Stimulated activated CD8-positive, alpha-beta memory T cell treated with anti-CD3 and anti-CD28 coated beads, Interleukin-15, amount 100 ng/mL, for 4 hours (primary cell): ENCODE results near the gene MAPT.

Experiments
- DNase-seq, 2 donors: peaks; one replicate each; pipeline ENCODE4 v3.0.0-alpha.2; 2020; ENCODE audit warnings: low read depth in 2 of 2

Gene MAPT

DNA sequence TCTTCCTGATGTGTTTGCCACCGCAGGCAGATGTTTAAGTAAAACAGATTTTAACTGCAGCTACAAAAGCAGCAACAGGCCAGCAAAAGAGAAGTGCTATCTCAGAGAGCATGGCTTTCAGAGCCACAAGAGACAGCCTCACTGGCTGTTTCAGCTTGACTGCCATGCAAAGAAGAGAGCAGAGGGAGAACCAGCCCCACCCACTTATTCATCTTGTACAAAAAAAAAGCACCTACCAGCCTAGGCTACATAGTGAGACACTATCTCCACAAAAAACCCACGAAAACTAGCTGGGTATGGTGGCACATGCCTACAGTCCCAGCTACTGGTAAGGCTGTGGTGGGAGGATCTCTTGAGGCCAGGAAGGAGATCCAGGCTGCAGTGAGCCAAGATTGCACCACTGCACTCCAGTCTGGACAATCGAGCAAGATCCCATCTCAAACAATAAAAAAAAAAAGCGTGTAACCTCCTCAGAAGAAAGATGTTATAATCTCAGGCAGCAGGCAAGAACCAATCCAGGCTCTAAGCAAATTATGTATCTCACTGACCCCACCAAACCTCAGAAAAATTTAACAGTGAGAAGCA lies 134.7 kb downstream of the MAPT start:
- DNase-seq: no peak

DNA sequence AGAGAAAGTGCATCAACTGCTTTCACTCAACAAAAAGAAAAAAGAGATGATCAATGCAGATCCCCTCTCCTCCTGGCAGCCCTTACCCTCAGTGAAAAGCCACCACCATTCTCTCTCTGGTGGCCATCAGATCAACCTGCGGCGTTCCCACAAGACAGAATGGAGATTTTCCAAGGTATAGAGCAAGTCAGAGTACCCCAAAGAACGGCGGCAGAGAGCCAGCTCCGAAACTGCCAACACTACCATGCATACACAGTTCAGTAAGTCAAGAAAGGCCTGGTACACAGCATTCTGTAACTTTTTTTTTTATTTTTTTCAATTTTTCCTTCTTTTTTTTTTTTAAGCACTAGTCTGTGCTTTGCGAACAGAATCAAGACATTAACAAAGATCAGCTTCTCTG lies 135.3 kb downstream of the MAPT start:
- DNase-seq: no peak

DNA sequence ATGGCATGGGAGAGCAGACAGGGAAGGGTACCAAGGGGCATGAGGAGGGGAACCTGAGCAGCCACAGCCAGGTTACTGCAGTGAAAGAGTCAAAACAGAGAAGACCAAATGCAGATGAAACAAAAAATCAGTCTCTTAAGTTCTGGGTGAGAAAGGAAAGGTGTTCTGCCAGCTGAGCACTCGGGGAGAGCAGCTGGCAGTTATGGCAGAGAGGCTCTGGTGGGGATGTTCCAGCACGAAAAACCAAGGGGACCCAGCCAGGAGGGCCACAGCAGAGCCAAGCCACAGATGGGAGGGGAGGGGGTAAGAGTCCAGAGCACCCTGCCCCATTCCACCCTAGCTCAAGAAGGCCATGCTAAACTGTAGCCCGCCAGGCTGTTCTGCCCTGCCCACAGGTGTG lies 136.4 kb downstream of the MAPT start:
- no peak for DNase-seq

DNA sequence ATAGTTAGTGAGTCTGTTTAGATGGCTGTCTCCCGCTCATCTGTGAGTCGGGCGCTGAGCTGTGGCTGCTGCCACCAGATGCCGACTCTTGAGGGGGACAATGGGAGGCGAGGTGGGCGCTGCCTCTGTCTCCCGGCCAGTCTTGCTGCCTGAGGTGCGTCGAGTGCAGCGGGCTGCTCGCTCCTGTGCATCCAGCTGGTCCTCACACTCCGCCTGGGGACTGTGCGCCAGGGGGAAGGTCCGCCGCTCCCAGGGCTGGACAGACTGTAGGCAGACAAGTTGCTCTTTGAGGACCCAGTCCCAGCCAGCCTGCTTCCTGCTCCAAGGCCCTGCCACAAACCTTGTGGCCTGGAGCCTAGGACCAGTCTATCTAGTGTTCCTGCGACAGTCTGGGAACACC lies 137.1 kb downstream of the MAPT start:
- no peak for DNase-seq

DNA sequence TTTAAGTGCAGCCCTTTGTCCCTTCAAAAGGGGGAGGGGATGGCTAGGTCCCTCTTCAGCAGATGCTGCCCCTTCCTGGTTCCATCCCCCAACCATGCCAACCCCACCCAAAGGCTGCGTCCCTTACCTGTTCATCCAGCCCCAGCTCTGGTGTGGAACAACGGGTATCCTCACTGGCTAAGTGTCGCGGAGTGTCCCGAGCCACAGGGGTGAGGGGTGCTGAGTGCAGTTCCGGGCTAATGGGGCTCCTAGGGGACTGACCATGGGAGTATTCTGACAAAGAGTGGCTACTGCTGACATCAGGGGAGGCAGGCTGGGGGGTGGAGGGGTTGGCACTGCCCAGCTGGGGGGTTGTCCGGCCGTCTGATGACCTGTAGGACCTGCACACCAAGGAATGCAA lies 137.6 kb downstream of the MAPT start:
- no peak for DNase-seq

DNA sequence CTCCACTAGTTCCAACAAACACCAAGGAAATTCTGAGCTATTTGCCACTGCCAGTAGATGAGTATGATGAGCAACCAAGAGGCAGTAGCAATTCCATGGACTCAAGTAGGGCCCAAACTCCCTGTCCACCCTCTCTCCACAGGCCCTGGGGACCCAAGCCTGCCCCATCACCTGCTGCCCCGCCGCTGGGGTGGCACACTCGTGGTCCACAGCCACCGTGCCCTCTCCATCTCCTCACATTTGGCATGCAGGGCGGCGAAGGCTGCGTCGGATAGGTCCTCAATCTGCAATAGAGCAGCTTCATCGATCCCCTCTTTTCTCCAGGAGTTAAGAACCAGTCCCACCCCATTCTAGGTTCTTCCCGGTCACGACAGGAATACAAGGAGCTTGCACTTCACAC lies 138.6 kb downstream of the MAPT start:
- DNase-seq: no peak

DNA sequence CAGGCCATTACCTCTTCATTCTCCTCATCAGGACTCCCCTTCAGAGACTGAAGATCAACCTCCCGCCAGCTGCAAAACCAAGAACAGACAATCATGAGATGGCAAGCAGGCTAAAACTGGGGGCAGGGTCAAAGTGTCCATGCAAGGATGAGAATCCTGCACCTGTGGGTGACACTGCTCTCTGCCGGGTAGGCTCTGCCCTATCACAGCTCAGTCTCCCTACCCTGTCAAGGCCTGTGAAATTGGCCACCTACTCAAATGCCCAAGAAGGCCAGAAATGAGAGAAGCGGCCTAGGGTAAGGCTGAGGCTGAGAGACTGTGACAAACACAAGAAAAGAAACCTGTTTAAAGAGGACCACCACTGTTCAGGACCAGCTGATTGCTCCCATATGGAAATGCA lies 139.0 kb downstream of the MAPT start:
- no peak for DNase-seq

DNA sequence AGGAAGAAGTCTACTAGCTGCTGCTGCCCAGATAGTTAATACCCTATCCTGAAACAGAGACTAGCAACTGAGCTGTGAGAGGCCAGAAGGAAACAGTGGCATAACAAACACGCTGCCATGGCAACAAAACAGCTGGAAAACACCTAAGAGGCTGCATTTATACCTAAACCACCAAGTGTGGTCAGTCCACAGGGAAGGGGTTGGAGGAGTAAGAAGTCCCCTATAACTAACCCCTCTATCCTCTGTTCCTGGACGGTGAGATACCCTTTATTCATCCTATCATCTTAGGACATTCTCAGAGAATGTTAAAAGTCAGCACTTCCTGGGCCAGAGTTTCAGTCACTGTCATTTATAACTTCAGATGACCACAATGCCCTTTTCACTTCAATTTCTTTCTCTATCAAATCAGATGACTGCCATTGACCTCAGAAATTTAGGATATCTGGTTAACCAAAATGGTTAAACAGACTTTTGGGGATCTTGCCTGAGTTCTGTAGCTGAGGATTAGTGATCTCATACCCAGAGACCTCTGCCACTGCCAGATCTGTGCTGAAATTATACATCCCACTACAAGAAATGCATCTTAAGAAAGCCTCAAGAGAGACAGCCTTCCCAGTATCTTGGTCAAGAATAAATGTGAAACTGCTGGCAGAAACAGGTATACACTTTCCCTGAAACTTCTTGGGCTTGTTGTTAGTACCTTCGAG lies 140.9 kb downstream of the MAPT start:
- DNase-seq: no peak

DNA sequence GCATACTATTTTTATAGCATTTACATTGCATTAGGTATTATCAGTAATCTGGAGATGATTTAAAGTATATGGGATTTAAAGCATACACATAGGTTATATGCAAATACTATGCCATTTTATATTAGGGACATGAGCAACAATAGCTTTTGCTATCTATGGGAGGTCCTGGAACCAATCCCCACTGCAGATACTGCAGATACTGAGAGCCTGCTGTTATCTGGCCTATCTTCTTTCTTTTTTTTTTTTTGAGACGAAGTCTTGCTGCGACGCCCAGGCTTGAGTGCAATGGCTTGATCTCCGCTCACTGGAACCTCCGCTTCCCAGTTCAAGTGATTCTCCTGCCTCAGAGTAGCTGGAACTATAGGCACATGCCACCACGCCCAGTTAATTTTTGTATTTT lies 142.1 kb downstream of the MAPT start:
- no peak for DNase-seq

DNA sequence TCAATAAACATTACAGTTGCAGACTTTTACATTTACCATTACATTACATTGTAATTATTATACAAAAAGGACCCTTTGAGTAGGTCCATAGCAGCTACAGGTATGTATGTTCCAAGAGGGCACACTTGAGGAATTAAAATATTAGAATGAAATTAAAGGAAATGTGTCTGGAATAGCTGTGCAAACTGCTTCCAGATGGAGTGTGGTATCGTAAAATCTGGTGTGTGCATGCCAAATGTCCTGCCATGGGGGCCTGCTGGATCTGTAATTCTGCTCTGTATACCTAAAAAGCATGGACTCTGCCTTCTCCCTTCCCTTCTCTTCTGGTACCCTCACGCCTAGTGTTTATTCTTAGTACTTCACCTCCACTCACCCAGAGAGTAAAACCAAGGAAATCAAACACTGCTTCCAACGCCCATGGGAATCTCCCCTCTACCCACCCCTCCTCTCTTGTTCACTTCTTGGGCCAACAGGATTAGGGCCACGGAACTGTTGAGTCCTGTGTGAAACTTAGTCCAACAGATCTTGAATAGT lies 143.4 kb downstream of the MAPT start:
- DNase-seq: no peak

DNA sequence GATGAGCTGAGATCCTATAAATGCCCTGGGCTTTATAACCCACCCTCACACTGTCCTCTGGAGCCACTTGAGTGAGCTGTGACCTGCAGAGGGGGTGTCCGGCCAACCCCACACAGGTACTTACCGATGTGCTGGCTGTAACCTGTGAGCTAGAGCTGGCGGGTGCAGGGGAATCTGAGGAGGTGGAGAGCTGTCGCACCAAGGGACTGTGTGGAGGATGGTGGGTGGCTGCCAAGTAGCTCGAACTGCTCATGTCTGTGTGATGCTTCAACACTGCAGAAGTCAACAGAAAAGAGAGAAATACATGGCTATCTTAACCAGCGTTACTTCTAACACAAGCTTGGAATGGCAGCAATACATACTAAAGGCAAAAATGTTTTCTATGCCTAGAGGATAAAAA lies 144.1 kb downstream of the MAPT start:
- no peak for DNase-seq

DNA sequence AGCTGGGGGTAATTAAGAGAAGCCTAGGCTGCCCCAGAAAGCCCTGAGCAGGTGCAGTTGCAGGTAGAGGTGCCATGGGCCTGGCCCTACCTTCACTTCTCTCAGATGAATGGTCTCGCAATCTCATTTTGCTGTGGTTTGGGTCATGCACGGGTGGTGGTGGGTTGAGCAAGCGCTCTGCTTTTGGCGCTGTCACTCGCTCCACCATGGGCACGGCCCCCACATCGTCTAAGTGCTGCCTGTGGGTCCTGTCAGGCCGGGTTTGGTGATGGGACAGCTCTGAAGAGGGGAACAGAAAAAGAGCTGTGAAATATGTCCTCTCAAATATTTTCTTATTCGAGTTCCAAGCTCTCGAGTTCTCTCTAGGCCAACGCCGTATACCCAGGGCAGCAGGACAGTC lies 144.6 kb downstream of the MAPT start:
- DNase-seq: no peak

DNA sequence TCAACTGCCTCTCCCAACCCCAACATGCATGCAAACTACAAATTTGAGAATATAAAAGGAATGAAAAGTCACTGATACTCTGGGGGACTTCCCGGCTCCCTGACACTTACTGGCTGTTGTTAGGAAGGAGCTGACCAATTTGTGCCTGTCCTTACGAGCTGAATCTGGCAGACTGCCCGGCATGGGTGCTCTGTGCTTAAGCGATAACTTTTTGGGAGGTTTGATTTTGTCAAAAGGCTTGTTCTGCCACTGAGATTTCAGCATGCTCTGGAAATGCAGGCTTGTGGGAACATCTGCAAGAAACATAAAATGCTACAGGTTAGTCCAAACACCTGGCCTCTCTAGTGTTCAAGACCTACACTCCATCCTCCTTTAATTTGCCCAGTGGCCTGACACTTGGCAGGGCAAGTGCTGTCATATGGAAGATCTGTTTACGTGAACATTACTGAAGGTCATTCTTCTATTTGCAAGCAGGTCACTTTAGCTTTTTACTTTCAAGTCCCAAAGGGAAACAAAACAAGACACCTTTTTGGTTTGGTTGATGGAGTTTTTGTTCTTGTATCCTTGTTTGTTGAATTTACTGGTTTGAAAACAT lies 145.3 kb downstream of the MAPT start:
- DNase-seq: no peak

DNA sequence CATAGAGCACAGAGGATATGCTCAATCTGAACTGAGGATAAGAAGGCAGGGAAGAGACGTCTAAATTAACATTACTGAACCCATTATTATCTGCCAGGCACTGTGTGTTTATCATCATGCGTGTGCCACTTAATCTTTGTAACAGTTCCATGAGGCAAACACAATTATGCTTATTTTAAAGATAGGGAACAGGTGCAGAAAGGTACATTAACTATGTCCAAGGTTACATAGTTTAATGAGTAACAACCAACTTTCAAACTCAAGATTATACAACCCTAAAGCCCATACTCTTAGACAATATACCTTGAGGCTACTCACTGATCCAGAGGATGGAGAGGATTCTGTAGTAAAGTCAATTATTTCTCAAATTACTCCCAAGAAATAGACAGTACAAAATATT lies 147.9 kb downstream of the MAPT start:
- DNase-seq: no peak

DNA sequence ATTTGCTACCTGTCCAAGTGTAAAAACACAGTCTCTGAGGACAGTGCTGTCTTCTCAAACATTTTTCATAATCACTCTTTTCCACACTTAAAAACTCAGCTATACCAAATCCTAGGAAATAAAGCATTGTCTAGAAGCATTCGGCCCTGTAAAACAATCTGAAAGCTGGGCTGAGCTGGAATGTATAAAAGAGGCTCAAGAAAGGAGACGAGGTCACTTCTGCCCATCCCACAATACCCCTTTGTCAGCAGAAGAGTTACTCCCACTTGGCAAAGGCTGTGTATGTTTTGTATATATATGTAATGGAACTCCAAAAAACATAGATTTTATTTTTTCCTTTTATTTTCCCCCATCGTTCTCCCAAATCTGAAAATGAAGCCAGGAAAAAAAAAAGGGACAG lies 148.6 kb downstream of the MAPT start:
- DNase-seq: no peak

DNA sequence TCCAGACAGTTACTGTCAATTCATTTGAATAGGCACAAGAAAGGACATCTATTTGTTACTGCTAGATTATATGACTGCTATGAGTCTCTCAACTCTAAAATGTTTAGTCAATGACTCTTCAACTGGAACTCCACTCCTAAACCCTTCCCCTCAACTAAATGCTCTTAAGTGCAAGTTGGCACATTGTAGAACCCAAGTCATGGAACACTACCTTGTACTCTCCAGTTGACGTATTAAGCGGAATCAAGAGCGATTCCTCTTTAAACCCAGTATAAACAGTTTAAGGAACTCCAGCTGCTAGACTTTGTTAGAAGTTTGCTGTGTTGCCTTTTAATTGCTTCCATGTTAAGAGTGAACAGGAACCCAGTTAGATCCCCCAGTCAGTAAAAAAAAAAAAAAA lies 149.3 kb downstream of the MAPT start:
- DNase-seq: no peak

DNA sequence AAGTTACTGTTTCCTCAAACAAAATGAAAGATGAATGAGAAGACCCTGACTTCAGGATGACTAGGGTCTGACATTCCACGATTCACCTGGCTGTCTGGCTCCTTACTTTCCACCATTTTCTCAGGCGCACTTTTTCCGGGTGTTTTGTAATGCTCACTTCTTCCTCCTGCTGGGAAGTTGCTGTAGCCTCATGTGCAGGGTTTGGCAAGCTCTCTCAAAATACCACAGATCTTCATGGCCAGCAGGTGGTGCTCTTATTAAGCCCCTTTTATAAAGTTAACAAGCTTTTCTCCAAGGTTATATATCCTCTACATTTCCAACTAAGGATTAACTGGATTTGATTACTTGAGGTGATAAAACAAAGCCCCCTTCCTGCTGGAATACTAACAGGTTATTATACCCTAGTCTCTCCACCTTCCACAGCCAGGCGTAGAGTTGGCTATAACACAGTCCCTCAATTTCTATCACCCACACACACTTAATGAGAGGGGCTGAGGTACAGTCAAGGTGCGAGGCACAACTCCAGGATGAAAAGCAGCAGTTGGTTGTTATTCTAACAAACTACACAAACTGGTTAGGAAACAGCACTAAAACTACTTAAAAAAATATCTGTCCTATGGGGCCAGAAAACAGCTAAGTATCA lies 150.1 kb downstream of the MAPT start:
- DNase-seq: peak in 1 of 2 donors; percentile 34

DNA sequence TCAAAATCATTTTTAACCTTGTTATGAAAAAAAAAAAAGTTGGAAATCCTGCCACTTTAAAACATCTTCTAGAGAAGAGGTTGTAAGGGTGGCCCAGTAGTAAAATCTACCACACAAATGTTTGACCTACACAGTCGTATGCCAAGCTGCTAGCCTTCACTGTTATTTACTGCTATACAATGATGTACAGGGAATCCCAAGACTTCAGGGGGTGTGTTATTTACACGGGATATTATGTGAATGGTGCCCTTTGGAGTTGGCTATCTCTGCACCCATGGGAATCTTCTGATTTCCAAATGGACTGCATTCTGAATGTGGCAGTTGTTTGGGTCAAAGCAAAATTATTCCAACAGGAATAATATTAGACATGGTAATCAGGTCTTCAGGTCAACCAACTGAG lies 150.6 kb downstream of the MAPT start:
- DNase-seq: no peak

DNA sequence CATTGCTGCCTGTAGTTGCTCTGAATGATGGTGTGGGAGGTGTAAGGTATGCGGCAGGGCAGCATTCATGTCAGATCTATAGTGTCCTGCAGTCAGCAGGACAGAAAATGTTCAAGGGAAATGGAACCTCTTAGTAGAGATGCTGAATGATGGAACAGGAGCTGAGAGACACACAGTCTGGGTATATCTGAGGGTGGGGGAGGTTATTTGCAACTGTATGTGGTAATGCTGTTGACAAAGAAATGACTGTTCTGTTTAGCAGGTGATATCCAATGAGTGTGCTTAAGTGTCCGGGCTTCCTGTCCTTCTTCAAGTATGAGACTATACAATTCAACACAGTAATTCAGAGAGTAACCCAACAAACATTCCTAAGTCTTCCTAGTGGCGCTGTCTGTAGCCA lies 151.3 kb downstream of the MAPT start:
- DNase-seq: no peak

DNA sequence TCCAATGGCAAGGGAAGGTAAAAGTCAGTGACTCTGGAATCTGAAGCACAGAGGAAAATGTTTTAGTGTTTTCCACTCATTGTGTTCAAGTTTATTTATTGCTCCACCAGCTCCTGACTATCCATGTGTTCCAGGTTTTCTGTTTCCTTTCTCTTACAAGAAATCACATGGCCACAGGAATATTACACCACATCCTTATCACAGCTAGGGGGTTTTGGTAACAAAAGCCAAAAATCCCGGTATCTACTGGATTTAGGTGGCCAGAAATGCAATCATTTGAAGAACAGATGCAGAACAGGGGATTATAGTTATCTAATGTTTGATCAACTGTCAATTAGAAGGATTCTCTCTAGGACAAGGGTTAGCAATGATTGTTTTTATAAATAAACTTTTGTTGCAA lies 152.6 kb downstream of the MAPT start:
- DNase-seq: no peak

DNA sequence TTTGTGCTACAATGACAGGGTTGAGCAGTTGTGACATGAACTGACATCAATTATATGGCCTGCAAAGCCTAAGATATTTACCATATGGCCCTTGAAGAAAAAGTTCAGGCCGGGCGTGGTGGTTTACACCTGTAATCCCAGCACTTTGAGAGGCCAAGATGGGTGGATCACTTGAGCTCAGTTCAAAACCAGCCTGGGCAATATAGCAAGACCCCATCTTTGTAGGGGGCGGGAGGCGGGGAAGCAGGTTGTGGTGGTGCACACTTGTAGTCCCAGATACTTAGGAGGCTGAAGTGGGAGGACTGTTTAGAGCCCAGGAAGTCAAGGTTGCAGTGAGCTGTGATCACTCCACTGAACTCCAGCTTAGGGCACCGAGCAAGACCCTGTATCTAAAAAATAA lies 153.0 kb downstream of the MAPT start:
- no peak for DNase-seq

DNA sequence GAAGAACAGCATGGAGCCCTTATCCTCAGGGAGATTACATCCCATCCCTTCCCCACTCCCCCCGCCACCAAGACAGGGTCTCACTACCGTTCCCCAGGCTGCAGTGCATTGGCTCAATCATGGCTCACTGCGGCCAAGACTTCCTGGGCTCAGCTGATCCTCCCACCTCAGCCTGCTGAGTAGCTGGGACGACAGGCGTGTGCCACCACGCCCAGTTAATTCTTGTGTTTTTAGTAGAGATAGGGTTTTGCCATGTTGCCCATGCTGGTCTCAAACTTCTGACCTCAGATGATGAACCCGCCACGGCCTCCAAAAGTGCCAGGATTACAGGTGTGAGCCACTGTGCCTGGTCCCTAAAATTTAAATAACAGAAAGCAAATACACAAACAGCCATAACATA lies 153.5 kb downstream of the MAPT start:
- no peak for DNase-seq

DNA sequence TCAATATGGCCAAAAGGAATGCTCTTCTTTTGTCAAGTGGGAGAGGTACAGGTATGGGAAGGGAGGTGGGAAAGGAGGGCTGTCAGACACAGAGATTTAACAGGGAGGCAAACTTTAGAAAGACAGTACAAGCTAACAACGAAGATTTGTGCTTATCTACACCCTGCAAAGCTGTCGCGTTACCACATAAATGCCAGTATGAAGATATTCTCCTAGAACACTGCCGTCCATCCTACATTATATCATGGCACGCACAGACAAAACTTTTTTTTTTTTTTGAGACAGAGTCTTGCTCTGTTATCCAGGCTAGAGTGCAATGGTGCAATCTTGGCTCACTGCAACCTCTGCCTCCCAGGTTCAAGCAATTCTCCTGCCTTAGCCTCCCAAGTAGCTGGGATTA lies 155.3 kb downstream of the MAPT start:
- DNase-seq: no peak
